ENCODE results near the gene AKIP1.

GRCh38 chr11:8967184-8967583 lies 56.2 kb downstream of the AKIP1 start:
- TF ChIP-seq CTCF (IDR thresholded peaks at IDR 0.05): no peak
- no peak for TF ChIP-seq POLR2A (IDR thresholded peaks at IDR 0.05)
- no peak for TF ChIP-seq POLR2AphosphoS5 (IDR thresholded peaks at IDR 0.05; ENCODE audit: insufficient read depth in 1 of 2, low read depth in 1 of 2)

Measured in vagina (tissue), 2 donors.